ENCODE measurements around the gene GIGYF2.

DNA sequence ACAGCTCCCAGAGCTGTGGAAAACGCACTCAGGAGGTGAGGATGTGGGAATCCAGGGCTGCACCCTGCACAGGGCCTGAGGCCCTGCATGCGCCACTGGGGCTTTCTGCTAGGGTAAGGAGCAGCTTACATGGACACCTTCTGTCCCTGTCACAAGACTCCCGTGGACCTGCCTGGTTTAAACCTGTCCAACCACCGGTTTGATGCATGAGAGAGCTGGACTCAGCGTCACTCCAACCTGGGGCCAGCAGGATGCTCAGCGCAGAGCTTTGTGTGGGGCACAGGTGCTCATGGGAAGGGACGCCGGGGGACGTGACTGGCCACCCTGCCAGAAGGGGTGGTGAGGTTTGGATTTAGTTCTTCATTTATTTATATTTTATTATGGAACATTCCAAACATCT is 197.1 kb downstream of the GIGYF2 start:
- TF ChIP-seq, protein P1, sequence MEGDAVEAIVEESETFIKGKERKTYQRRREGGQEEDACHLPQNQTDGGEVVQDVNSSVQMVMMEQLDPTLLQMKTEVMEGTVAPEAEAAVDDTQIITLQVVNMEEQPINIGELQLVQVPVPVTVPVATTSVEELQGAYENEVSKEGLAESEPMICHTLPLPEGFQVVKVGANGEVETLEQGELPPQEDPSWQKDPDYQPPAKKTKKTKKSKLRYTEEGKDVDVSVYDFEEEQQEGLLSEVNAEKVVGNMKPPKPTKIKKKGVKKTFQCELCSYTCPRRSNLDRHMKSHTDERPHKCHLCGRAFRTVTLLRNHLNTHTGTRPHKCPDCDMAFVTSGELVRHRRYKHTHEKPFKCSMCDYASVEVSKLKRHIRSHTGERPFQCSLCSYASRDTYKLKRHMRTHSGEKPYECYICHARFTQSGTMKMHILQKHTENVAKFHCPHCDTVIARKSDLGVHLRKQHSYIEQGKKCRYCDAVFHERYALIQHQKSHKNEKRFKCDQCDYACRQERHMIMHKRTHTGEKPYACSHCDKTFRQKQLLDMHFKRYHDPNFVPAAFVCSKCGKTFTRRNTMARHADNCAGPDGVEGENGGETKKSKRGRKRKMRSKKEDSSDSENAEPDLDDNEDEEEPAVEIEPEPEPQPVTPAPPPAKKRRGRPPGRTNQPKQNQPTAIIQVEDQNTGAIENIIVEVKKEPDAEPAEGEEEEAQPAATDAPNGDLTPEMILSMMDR (IDR thresholded peaks at IDR 0.05), result no peak
- no peak for TF ChIP-seq POLR2A (IDR thresholded peaks at IDR 0.05)

Data from prostate gland (tissue), 2 donors.